GM23248 (cell line): ENCODE measurements around the gene PAX6.

ENCODE experiments used
- EZH2 ChIP-seq: fragments of 200-600 bp; sonication (generic); IDR thresholded peaks from 2 replicates; pipeline ENCODE4 v1.6.1; 2018; ENCODE audit warnings: antibody characterized with exemption, mild to moderate bottlenecking; ENCODE audit not compliant: insufficient read depth, poor library complexity, severe bottlenecking
- EZH2phosphoT487 ChIP-seq: fragments of 200-600 bp; sonication (generic); IDR thresholded peaks from 2 replicates; pipeline ENCODE4 v1.6.1; 2018; ENCODE audit warnings: antibody characterized with exemption, moderate library complexity, mild to moderate bottlenecking, low read depth; ENCODE audit not compliant: insufficient read depth

DNA sequence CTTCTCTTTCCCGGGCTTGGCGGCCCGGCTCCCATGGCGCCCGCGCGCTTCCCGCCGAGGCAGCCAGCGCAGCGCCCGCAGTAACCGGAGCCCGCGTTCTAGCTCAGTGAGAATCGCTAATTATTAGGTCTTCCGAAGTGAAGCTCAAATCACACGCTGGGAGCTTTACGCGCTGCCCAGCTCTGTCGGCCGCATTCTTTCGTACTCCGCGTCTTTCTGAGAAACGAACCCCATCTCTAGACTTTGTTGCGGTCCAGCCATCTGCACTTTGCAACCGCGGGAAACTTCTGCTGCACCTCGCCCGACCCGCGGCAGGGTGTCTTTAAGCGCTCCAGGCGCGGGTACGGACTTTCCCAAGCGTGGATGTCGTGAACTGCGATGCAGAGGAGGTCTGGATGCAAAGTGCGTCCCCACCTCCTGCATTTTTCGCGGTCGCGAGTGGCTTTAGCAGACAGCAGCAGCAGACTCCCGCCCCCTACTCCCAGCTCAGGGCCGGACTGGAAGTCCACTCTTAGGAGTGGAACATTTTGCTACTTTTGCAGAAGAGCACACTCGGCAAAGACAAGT lies 6.0 kb upstream of the PAX6 start:
- TF ChIP-seq EZH2 (peak; percentile 98), EZH2phosphoT487 (peak; percentile 75; the same call in 1 of the 2 replicates)
